COR-L47 (cell line): ENCODE data around the gene CHRD.
A peak's percentile ranks its signal among the peaks of the same experiment; 100 is the strongest.
"Not testable (repeated sequence)": the region's sequence is repeated elsewhere in the genome, so short reads cannot be mapped to it uniquely, and the experiment has no call there.

Source experiments
- DNase-seq: peaks from one replicate; lab custom pipeline; 2025; lab: John Stamatoyannopoulos, UW

CHRD gene

GRCh38 chr3:184379358-184380184 lies at the start of gene CHRD:
TSS of gene CHRD (plus strand) at chr3:184380054. CDS start at chr3:184380319, 265 bp downstream.
- DNase-seq: no peak

- no peak for DNase-seq
Observed at GRCh38 chr3:184332370-184333090, 47.3 kb upstream of the CHRD start.

GRCh38 chr3:184333190-184333589 lies 46.7 kb upstream of the CHRD start:
- DNase-seq: no peak

GRCh38 chr3:184333700-184334099 lies 46.2 kb upstream of the CHRD start:
- DNase-seq: no peak

- no peak for DNase-seq
Observed at GRCh38 chr3:184334470-184335158, 45.2 kb upstream of the CHRD start.

GRCh38 chr3:184335291-184335660 lies 44.6 kb upstream of the CHRD start:
- no peak for DNase-seq

GRCh38 chr3:184335661-184336546 lies 44.0 kb upstream of the CHRD start:
- peak; percentile 87 for DNase-seq

- DNase-seq: peak; percentile 10
Observed at GRCh38 chr3:184336547-184337398, 43.1 kb upstream of the CHRD start.

GRCh38 chr3:184337399-184337714 lies 42.5 kb upstream of the CHRD start, which contains the start of gene FAM131A:
TSS of gene FAM131A (plus strand) at chr3:184337600. CDS start at chr3:184337631, 31 bp downstream.
- DNase-seq: no peak

- DNase-seq: no peak
Observed at GRCh38 chr3:184337981-184338380, 41.9 kb upstream of the CHRD start.

GRCh38 chr3:184338511-184338945 lies 41.3 kb upstream of the CHRD start:
- peak; percentile 98 for DNase-seq

- DNase-seq: peak; percentile 68
Observed at GRCh38 chr3:184339001-184339400, 40.9 kb upstream of the CHRD start.

GRCh38 chr3:184339451-184340135 lies 40.3 kb upstream of the CHRD start:
- DNase-seq: not testable (repeated sequence)

- no peak for DNase-seq
Observed at GRCh38 chr3:184341925-184342324, 37.9 kb upstream of the CHRD start.

- no peak for DNase-seq
Observed at GRCh38 chr3:184343200-184343876, 36.5 kb upstream of the CHRD start.

- no peak for DNase-seq
Observed at GRCh38 chr3:184344579-184345316, 35.1 kb upstream of the CHRD start.

- DNase-seq: peak; percentile 90
Observed at GRCh38 chr3:184345317-184346144, 34.3 kb upstream of the CHRD start.
